ENCODE data around the gene STARD13. TPM values are rescaled to one million over a fixed set of nuclear protein-coding genes. Genes with fewer than 3 reads are reported as not detected.

STARD13 gene
- total RNA-seq, 3 donors from 2014 or later: 34.5 to 92.4 (median 35.2) TPM

GRCh38 chr13:33313504-33313903 lies 27.9 kb upstream of the STARD13 start:
- H3K4me1 ChIP-seq (ENCODE audit: low read depth): no peaks in the 10 kb centered on the region
- TF ChIP-seq, protein P1, sequence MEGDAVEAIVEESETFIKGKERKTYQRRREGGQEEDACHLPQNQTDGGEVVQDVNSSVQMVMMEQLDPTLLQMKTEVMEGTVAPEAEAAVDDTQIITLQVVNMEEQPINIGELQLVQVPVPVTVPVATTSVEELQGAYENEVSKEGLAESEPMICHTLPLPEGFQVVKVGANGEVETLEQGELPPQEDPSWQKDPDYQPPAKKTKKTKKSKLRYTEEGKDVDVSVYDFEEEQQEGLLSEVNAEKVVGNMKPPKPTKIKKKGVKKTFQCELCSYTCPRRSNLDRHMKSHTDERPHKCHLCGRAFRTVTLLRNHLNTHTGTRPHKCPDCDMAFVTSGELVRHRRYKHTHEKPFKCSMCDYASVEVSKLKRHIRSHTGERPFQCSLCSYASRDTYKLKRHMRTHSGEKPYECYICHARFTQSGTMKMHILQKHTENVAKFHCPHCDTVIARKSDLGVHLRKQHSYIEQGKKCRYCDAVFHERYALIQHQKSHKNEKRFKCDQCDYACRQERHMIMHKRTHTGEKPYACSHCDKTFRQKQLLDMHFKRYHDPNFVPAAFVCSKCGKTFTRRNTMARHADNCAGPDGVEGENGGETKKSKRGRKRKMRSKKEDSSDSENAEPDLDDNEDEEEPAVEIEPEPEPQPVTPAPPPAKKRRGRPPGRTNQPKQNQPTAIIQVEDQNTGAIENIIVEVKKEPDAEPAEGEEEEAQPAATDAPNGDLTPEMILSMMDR (IDR thresholded peaks at IDR 0.05): no peak
- no peaks in the 10 kb centered on the region for H3K36me3 ChIP-seq (ENCODE audit: low read depth)
- no peak for ATAC-seq
- no peak for DNase-seq
- H3K4me3 ChIP-seq: no peak overlapping the region
- H3K9me3 ChIP-seq: peaks cover 2% of the 10 kb centered on the region
- intact Hi-C loops (cut with DNase I, micrococcal nuclease): no loop called here

GRCh38 chr13:33312861-33313212 lies 27.3 kb upstream of the STARD13 start:
- no peaks in the 10 kb centered on the region for H3K4me1 ChIP-seq (ENCODE audit: low read depth)
- no peaks in the 10 kb centered on the region for H3K36me3 ChIP-seq (ENCODE audit: low read depth)
- ATAC-seq (no peak), DNase-seq (no peak)
- H3K4me3 ChIP-seq: no peak overlapping the region
- intact Hi-C loops (cut with DNase I, micrococcal nuclease): no loop called here
- TF ChIP-seq, protein P1 (IDR thresholded peaks at IDR 0.05): no peak
- no peaks in the 10 kb centered on the region for H3K9me3 ChIP-seq

GRCh38 chr13:33312150-33312860 lies 26.8 kb upstream of the STARD13 start:
- intact Hi-C loops (cut with DNase I, micrococcal nuclease): no loop called here
- no peaks in the 10 kb centered on the region for H3K4me1 ChIP-seq (ENCODE audit: low read depth)
- H3K4me3 ChIP-seq: no peak overlapping the region
- H3K9me3 ChIP-seq: no peaks in the 10 kb centered on the region
- no peak for ATAC-seq
- TF ChIP-seq, protein P1 (IDR thresholded peaks at IDR 0.05): no peak
- DNase-seq: no peak
- H3K36me3 ChIP-seq (ENCODE audit: low read depth): no peaks in the 10 kb centered on the region

GRCh38 chr13:33311040-33311439 lies 25.5 kb upstream of the STARD13 start:
- no peak for ATAC-seq
- H3K36me3 ChIP-seq (ENCODE audit: low read depth): no peaks in the 10 kb centered on the region

GRCh38 chr13:33310245-33311038 lies 24.9 kb upstream of the STARD13 start:
- Histone ChIP-seq H3K4me1 (ENCODE audit: low read depth) (no peaks in the 10 kb centered on the region), H3K4me3 (no peak overlapping the region), H3K36me3 (ENCODE audit: low read depth) (no peaks in the 10 kb centered on the region), H3K9me3 (no peaks in the 10 kb centered on the region)
- TF ChIP-seq, protein P1 (IDR thresholded peaks at IDR 0.05): no peak
- intact Hi-C loops (cut with DNase I, micrococcal nuclease): no loop called here
- ATAC-seq (no peak), DNase-seq (no peak)

More at GRCh38 chr13:33311040-33311439, 25.5 kb upstream of the STARD13 start:
- TF ChIP-seq, protein P1 (IDR thresholded peaks at IDR 0.05): no peak
- Histone ChIP-seq H3K9me3 (no peaks in the 10 kb centered on the region), H3K4me3 (no peak overlapping the region), H3K4me1 (ENCODE audit: low read depth) (no peaks in the 10 kb centered on the region)
- intact Hi-C loops (cut with DNase I, micrococcal nuclease): no loop called here
- no peak for DNase-seq
